Measurements from ENCODE around the gene GRIK3.

GRCh38 chr1:37009521-37009920 lies 24.8 kb downstream of the GRIK3 start:
- TF ChIP-seq CTCF (IDR thresholded peaks at IDR 0.05; ENCODE audit: poor library complexity) (no peak), EZH2 (IDR thresholded peaks at IDR 0.05; ENCODE audit: borderline replicate concordance) (no peak), EZH2phosphoT487 (IDR thresholded peaks at IDR 0.05; ENCODE audit: low read depth, severe bottlenecking, unreplicated experiment) (no peak)
